Left forelimb (tissue), 1 donor: ENCODE data around the gene ANKMY1.
"Not testable (repeated sequence)": the region's sequence is repeated elsewhere in the genome, so short reads cannot be mapped to it uniquely, and the experiment has no call there.

Source experiments
- DNase-seq: peaks from one replicate; pipeline ENCODE4 v3.0.0-alpha.2; 2018; ENCODE audit warnings: low spot score

The ANKMY1 gene

DNA sequence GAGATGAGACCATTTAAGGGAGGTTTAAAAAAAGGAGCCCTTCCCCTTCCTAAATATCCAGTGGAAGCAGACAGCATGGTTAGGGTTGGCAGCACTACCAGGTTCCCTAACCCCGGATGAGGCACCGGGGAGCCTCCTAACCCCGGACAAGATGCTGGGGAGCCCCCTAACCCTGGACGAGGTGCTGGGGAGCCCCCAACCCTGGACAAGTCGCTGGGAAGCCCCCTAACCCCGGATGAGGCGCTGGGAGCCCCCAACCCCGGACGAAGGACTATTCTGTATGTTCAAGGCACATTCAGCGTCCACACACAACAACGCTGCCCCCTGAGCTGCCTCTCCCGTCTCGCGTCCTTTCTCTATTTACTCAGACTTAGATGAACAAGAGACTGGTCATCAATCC is 51.9 kb downstream of the ANKMY1 start:
- peak; percentile 61 for DNase-seq

DNA sequence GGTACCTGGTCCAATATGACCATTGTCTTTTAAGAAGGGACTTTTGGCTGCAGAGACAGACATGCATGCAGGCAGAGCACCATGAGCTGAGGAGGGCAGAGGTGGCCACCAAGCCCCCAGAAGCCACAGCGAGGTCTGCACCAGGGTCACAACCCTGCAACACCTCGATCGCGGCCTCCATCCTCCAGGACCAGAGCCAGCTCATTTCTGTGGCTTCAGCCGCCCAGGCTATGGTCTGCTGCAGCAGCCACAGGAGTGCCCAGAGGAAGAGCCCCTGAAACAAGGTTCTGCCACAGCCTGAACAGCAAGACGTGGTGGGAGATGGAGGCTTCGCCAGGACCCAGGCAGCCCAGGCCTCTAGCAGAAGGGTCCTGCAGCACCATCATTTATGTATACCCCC is 53.9 kb downstream of the ANKMY1 start:
- peak; percentile 26 for DNase-seq

DNA sequence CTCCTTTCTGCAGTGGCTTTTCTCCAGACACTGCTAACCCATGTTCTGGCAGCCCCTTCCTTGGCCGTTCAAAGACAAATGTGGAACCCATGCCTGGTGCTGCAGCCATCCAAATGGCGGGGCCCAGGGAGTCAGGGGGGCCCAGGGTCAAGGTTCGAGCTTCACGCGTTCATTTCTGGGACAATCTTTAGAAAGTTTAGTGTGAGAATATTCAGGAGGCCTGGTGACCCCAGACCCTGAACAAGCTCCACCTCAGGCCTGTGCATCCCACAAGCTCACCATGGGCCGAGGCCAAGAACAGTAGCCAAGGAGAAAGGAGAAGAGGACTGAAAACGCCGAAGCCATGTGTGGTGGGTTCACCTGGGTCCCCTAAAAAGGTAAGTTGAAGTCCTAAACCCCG is 54.4 kb downstream of the ANKMY1 start:
- DNase-seq: peak; percentile 28

DNA sequence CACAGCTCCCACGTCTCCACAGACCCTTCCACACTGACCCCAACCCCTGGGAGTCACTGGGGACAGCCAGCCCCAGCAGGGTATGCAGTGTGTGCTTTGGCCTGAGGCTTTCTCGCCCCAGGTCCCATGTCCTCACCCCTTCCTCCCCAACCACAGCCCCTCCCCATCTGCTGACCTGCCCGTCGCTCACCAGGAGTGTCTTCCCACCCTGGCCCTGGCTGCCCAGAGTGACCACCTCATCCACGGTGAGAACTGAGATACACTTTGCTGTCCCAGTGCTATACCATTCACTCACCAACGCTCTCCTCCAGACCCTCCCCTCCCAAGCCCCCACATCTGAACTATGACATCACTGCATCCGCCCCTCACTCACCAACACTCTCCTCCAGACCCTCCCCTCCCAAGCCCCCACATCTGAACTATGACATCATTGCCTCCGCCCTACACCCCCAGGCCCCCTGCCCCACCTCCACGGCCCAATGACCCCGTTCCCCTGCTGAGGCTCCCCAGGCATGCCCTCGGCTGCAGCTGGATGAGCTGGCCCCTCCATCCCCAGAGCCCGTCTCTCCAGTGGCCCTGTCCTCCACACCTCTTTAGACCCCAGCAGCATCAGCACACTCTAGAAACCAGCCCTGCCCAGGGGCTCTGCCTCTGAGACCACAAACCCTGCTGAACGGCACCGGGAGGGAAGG is 55.2 kb downstream of the ANKMY1 start:
- peak; percentile 52 for DNase-seq

DNA sequence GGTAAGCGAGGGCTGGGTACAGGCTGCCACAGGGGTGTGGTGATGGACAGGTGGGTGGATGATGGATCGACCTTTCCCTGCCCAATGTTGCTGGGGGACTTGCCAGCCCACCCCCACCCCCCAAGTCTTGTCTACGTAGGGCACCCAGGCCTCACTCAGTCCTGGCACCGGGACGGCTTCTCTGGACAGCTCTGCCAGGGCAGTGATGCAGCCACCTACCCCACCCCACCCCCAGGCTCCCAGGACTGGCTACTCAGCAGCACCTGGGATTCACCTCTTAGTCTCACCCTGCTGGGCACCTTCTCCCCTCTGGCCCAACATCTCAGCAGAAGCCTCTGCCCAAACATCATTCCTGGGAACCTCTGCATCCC is 55.7 kb downstream of the ANKMY1 start:
- peak; percentile 51 for DNase-seq

DNA sequence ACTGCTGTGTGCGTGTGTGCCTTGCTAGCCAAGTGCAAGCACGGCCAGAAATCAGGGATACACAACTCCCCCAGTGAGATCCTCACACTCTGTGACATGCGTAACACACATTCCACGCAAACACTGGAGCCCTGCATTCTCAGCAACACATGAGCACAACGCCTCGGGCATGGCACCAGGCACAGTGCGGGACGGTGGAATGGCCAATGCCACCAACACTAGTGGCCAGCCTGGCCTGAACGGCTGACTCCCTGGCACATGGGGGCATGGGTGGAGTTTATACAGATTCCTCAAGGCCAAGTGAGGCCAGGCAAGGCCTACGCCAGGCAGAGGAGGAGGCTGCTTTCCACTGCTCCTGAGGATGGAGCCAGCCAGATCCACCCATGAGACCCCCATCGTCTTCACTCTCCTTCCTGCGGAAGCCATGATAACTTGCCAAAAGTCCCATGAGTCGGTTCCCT is 56.2 kb downstream of the ANKMY1 start:
- DNase-seq: peak; percentile 59

DNA sequence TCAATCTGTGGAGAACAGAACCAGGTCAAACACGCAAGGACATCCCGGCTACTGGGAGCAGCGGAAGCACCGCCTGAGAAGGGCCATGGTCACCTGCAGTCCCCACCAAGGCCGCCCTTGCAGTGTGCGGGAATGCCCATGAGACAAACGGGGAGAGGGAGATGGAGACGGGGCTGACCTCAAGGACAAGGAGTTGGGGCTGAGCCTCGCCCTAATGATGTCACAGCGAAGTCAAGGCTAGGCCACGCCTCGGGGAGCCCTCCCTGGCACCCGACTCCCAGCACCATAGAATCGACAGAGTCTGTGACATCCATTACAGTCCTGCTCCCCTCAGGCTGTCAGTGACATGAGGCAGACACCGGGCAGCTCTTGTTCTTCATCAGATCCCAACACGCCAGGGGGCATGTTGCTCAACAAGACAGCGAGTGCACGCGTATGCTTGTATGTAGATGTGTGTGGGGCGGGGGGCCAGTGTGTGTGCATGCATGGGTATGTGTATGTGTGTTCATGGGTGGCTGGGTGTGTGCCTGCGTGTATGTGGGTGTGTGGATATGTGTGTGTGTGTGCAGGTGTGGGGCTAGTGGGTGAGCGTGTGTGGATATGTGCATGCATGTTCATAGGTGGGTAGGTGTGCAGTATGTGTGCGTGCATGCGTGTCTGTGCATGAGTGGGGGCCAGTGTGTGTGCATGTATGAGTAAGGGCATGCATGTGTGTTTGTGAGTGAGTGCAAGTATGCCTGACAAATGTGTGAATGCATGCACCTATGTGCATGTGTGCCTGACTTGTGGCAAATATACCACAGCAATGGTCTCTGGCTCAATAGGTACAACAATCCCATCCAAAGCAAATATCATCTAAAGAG is 57.0 kb downstream of the ANKMY1 start:
- no peak for DNase-seq

DNA sequence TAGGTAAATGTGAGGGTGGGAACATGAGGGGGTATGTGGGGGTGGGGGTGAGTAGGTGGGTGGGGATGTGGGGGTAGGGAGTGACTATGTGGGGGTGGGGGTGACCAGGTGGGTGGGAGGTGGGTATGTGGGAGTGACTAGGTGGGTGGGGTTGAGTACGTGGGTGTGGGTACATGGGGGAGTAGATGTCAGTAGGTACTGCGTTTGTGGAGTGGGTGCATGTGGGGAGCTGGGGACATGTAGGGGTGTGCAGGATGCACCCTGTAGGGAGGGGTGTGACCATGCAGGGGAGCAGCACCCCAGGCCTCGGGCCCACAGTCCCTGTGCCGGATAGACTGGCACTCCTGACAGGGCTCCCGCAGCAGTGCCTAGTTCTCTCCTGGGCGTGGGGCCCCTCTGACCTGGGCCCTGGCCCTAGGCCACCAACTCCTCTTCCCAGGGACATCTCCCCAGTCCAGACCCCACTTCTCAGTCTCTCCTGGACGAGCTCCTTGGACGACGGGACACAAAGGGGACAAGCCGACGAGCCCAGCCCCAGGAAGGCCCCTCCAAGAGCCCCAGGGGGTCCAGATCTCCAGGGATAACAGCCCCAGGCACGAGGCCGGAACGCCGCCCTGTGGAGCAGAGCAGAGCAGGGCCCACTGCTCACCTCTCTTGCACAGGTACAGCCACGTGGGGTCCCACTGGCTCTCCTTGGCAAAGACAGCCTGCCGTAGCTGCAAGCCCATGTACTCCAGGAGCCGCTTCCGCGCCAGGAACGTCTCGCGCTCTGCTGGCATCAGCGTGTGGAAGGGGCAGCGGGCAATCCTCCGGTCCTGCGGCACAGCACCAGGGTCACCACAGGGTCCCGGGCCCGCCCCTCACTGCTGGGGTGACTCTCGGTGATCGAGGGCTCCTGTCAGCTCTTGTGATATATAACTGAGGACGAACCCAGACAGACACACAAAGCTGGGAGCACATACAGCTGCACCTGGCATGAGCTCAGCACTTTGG is 58.2 kb downstream of the ANKMY1 start:
- no peak for DNase-seq

DNA sequence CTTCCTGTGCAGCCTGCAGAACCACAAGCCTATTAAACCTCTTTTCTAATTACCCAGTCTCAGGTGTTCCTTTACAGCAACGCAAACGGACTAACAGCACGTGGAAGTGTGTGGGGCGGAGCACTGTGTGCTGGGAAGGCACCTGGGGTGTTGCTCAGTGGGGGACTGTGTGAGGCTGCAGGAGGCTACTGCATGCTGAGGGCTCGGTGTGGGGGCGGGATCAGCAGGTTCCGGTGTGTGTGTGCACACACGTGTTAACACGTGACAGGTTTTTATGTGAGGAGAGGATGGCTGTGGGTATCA is 58.9 kb downstream of the ANKMY1 start:
- no peak for DNase-seq

DNA sequence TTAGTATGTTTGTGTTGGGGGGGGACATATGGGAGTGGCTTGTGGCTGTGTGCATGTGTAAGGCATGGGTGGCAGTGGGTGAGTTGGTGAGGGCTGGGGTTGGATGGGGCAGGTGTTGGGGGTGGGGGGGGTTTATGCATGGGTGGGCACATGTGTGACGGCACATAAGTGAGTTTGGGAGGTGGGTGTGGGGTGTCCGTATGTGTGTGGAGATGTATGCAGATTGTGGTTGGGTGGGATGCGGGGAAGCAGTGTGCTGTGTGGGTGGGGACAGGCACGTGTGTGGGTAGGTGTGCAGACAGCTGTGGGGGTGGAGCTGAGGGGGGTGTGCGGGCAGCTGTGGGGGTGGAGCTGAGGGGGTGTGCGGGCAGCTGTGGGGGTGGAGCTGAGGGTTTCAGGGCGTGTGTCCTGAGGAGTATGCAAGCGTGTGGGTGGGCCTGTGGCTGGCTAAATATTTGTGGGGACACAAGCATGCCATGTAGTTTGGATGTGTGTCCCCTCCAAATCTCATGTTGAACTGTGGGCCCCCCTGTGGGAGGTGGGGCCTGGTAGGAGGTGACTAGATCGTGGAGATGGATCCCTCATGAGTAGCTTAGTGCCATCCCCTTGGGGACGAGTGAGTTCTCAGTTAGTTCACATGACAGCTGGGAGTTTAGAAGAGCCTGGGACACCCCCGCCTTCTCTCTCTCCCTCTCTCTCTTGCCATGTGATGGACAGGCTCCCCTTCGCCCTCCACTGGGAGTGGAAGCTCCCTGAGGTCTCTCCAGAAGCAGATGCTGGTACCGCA is 59.4 kb downstream of the ANKMY1 start:
- no peak for DNase-seq

DNA sequence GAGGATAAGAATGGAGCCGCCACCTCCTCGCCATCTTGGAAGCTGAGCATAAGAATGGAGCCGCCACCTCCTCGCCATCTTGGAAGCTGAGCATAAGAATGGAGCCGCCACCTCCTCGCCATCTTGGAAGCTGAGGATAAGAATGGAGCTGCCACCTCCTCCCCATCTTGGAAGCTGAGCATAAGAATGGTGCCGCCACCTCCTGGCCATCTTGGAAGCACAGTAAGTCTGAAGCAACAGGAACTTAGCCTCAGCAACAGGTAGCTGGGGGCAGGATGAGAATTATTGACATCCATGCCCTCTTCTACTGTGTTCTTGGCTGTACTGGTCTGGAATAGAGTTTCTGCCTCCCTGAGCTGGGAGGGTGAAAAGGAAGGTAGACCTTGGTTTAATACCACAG is 60.7 kb downstream of the ANKMY1 start:
- DNase-seq: not testable (repeated sequence)

DNA sequence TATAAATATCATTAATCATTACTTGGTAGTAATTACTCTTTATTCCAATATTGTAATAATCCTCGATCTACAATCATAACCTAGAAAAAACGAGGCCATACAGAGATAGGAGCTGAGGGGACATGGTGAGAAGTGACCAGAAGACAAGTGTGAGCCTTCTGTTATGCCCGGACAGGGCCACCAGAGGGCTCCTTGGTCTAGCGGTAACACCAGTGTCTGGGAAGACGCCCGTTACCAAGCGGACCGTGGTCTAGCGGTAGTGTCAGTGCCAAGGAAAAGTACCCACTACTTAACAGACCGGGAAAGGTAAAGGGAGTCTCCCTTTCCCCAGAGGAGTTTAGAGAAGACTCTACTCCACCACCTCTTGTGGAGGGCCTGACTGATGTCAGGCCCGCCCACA is 62.8 kb downstream of the ANKMY1 start:
- DNase-seq: not testable (repeated sequence)

DNA sequence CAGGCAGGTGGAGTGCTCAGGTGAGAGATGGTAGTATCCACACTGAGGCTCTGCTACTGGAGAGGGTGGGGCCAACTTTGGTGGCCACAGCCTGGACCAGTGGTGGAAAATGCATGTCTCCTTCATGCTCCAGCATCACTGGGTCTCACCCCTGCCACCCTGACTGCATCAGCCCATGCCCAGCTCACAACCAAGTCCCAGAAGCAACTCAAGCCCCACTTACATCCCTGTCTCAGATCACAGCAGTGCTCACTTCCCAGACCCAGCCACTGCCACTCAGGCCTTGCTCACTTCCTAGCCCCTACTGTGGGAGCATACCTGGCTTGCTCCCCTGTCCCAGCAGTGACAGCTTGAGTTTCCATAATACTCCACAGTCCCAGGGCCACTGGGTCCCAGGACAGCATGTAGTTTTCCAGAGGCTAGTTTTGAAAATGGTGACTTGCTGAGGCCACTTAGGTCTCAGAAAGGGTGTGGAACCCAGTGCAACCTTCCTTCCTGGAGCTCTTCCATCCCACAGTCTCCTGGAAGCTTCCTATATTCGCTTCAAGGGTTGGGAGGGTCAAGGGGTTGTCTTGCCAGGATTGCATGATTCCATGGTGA is 63.5 kb downstream of the ANKMY1 start:
- no peak for DNase-seq

DNA sequence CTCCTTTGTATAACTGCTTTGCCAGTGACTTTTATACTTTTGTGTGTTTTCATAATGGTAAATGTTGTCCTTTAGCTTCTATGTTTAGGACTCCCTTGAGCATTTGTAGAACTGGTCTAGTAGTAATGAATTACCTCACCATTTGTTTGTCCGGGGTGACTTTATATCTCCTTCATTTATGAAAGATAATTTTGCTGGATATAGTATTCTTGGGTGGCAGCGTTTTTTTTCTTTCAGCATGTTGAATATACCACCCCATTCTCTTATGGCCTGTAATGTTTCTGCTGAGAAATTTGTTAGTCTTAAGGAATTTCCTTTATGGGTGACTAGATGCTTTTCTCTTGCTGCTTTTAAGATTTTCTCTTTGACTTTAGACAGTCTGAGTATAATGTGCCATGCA is 66.3 kb downstream of the ANKMY1 start:
- DNase-seq: no peak

DNA sequence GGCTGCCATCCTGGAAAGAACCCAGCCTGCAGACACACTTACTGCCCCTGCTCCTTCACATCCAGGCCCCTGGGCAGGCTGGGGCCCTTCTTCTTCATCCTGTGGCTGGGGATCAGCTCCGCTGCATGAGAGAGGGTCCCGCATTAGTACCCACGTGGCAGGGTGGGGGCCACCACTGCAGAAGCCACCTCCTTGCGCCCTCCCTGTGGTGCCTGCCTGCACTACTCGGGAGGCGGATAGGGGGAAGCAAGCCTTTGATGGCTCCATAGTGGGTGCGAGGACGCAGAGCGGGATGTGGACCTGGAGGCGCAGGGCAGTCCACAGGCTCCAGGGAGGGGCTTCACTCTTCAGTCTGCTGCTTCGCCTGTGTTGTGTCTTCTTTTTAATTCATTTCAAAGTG is 75.6 kb downstream of the ANKMY1 start:
- no peak for DNase-seq

DNA sequence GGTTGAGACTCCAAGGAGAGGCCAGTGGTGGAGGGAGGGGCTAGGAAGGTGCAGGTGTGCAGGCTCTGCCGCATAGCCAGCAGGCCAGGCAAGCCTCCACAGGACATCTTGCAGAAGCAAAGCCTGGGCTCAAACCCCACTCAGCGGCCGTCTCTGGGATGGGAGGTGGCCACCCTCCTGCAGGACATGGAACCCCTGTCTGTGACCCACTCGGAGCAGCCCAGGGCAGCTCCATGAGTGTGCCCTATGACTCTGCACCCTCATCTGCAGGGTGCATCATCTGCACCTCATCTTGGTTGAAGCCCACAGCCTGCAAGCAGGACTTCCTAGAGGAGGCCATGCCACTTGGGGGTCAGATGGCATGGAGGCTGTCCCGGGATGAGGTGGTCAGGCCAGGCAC is 76.1 kb downstream of the ANKMY1 start:
- DNase-seq: no peak

DNA sequence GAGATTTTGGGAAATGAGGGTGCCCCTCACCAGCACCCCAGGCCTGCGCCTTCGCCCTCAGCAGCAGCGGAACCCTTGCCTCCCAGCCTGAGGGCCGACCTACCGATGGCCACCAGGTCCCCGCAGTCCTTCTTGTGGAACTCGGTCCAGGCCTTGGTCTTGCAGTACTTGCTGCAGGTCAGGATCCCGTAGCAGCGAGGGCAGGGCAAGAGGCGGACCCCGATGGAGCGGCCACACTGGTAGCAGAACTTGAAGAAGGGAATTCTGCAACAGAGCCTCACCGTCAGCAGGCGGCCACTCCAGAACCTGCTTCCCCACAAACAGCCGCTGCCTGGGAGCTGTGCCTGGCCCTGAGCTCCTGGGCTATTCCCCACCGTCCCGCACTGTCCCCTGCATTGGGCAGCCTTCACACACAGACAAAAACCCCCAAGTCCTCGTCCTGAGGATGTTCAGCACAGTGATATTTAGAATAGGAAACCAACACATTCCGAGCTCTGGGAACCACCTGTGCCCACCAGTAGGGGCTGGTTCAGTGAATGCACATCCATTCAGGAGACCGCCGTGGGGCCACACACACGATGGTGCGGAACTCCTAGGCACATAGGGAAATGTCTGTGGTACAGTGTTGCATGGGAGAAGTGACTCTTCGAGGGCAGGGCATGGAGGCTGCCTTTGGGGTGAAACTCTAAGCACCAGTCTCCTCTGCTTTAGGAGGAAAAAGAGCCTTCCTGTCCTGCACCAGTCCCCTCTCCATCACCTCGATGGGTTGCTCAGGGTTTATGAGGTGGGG is 76.8 kb downstream of the ANKMY1 start:
- no peak for DNase-seq

DNA sequence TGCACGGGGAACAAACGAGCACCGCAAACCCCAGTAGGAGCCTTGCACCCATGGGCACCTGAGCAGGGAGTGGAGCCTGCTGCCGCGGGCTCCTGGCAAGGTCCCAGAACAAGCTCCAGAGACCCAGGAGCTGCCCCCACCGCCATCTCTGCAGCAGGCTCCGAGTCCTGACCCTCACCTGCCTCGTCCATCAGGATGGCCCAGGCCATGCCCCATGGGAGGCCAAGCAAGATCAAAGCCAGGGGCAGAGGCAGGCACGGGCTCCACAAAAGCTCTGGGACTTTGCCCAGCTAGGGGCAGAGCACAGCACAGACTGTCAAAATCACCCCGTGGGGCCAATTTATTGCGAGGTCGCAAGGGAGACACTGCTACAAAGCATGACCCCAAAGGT is 78.7 kb downstream of the ANKMY1 start:
- DNase-seq: no peak

DNA sequence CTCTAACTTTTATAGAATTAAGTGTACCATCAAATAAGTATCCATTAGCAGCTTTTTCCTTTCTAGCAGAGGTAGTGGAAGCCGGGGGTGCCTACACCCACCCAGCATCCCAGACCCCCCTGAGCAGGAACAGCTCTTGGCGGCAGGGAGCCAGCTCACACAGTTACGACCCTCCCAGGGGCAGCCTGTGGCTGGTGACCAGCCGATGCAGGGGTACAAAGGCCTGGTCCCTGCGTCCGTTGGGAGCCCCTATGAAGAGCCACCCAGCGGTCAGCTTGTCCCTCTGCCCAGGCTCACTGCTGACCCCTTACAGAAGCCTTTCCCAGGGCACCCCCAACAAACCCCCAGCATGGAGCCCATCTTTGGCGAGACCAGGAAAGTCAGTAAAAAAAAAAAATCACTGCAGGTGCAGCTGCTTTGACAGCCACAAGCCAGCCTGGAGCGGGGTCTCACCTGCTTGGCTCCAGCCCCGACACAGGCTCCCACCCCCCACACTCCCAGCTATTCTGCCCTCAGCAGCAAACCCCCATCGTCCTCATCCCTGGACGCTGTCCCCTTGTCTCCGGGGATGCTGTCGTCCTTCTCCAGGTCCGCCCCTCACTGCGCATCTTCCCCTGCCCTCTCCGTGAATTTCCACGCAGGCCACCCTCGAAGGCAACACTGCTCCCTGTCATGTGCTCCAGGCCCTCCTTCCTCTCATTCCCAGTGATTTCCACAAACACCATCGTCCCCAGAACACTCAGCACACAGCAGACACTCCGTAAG is 79.3 kb downstream of the ANKMY1 start:
- DNase-seq: peak; percentile 60

DNA sequence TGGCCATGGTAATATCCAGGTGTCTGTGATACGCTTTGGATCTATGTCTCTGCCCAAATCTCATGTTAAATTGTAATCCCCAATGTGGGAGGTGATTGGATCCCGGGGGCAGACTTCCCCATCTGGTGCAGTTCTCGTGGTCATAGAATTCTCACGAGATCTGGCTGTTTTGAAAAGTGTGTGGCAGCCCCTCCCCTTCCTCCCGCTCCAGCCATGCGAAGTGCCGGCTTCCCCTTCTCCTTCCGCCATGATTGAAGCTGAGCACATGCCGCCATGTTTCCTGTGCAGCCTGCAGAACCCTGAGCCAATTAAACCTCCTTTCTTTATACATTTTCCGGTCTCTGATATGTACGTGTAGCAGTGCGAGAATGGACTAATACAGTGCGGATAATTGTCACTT is 79.9 kb downstream of the ANKMY1 start:
- no peak for DNase-seq
